ENCODE measurements around the gene ACTN1. TPM values are rescaled to one million over a fixed set of nuclear protein-coding genes. Genes with fewer than 3 reads are reported as not detected.

The ACTN1 gene
- total RNA-seq, 2 experiments from 2014 or later: 51.4 to 56.1 TPM

- DNase-seq: no peak
- no peak overlapping the region for H3K27ac Mint-ChIP-seq
- CTCF ChIA-PET: interaction anchor here (1.2 kb wide), 1 partner anchor 20 kb away, joined by 6 read pairs; no protein-coding TSS in a partner anchor
- no peak overlapping the region for H3K4me3 Mint-ChIP-seq
- H3K4me1 Mint-ChIP-seq (ENCODE audit: low read depth): peaks cover 53% of the 10 kb centered on the region
- peaks cover 7% of the 10 kb centered on the region for H3K9me3 Mint-ChIP-seq (ENCODE audit: insufficient read depth)
- no peak for ATAC-seq
- H3K36me3 Mint-ChIP-seq (ENCODE audit: low read depth): peaks cover 20% of the 10 kb centered on the region
- no peaks in the 10 kb centered on the region for H3K27me3 Mint-ChIP-seq (ENCODE audit: low read depth)
- POLR2A ChIA-PET: no interaction called here
Observed at GRCh38 chr14:68931063-68931462, 48.0 kb downstream of the ACTN1 start.

- Mint-ChIP-seq H3K36me3 (ENCODE audit: low read depth) (peaks cover 31% of the 10 kb centered on the region), H3K9me3 (ENCODE audit: insufficient read depth) (peaks cover 13% of the 10 kb centered on the region), H3K27ac (peak overlapping the region; percentile 22), H3K27me3 (ENCODE audit: low read depth) (no peaks in the 10 kb centered on the region), H3K4me3 (no peak overlapping the region), H3K4me1 (ENCODE audit: low read depth) (peaks cover 57% of the 10 kb centered on the region)
- ATAC-seq (no peak), DNase-seq (no peak)
- ChIA-PET CTCF (interaction anchor here (7.2 kb wide), 1 partner anchor 19 kb away, joined by 81 read pairs; no protein-coding TSS in a partner anchor), POLR2A (no interaction called here)
Observed at GRCh38 chr14:68929623-68930307, 49.3 kb downstream of the ACTN1 start.

GRCh38 chr14:68928770-68929550 is 50.1 kb downstream of the ACTN1 start:
- peaks cover 36% of the 10 kb centered on the region for H3K36me3 Mint-ChIP-seq (ENCODE audit: low read depth)
- DNase-seq: peak; percentile 38
- peak; percentile 52 for ATAC-seq
- H3K4me1 Mint-ChIP-seq (ENCODE audit: low read depth): peaks cover 63% of the 10 kb centered on the region
- H3K9me3 Mint-ChIP-seq (ENCODE audit: insufficient read depth): peaks cover 13% of the 10 kb centered on the region
- CTCF ChIA-PET: interaction anchor here (0.6 to 7.2 kb wide), 5 partner anchors 10 to 173 kb away, joined by 3 to 81 read pairs (median 4); no protein-coding TSS in a partner anchor
- POLR2A ChIA-PET: interaction anchor here (0.6 to 1.4 kb wide), 6 partner anchors 9 to 30 kb away, joined by 3 to 5 read pairs (median 3); no protein-coding TSS in a partner anchor
- peak overlapping the region; percentile 62 for H3K4me3 Mint-ChIP-seq
- H3K27ac Mint-ChIP-seq: peak overlapping the region; percentile 93
- no peaks in the 10 kb centered on the region for H3K27me3 Mint-ChIP-seq (ENCODE audit: low read depth)

GRCh38 chr14:68927956-68928675 is 51.0 kb downstream of the ACTN1 start:
- H3K36me3 Mint-ChIP-seq (ENCODE audit: low read depth): peaks cover 41% of the 10 kb centered on the region
- DNase-seq: peak; percentile 55
- POLR2A ChIA-PET: interaction anchor here (0.6 to 1.4 kb wide), 5 partner anchors 10 to 31 kb away, joined by 3 to 5 read pairs (median 3); no protein-coding TSS in a partner anchor
- H3K27ac Mint-ChIP-seq: peak overlapping the region; percentile 93
- peaks cover 13% of the 10 kb centered on the region for H3K9me3 Mint-ChIP-seq (ENCODE audit: insufficient read depth)
- peak overlapping the region; percentile 62 for H3K4me3 Mint-ChIP-seq
- no peaks in the 10 kb centered on the region for H3K27me3 Mint-ChIP-seq (ENCODE audit: low read depth)
- peaks cover 69% of the 10 kb centered on the region for H3K4me1 Mint-ChIP-seq (ENCODE audit: low read depth)
- CTCF ChIA-PET: interaction anchor here (0.6 to 7.2 kb wide), 5 partner anchors 10 to 173 kb away, joined by 3 to 81 read pairs (median 4); no protein-coding TSS in a partner anchor
- ATAC-seq: peak; percentile 68

GRCh38 chr14:68927089-68927488 is 52.0 kb downstream of the ACTN1 start:
- Mint-ChIP-seq H3K27ac (peak overlapping the region; percentile 69), H3K4me1 (ENCODE audit: low read depth) (peaks cover 74% of the 10 kb centered on the region), H3K36me3 (ENCODE audit: low read depth) (peaks cover 44% of the 10 kb centered on the region), H3K9me3 (ENCODE audit: insufficient read depth) (peaks cover 13% of the 10 kb centered on the region), H3K27me3 (ENCODE audit: low read depth) (no peaks in the 10 kb centered on the region), H3K4me3 (no peak overlapping the region)
- DNase-seq (no peak), ATAC-seq (no peak)
- CTCF ChIA-PET: interaction anchor here (0.5 to 7.2 kb wide), 12 partner anchors 8 to 64 kb away, joined by 3 to 81 read pairs (median 7); no protein-coding TSS in a partner anchor
- POLR2A ChIA-PET: interaction anchor here (1.2 kb wide), 1 partner anchor 11 kb away, joined by 3 read pairs; no protein-coding TSS in a partner anchor

GRCh38 chr14:68926236-68926635 is 52.9 kb downstream of the ACTN1 start:
- peaks cover 13% of the 10 kb centered on the region for H3K9me3 Mint-ChIP-seq (ENCODE audit: insufficient read depth)
- H3K4me1 Mint-ChIP-seq (ENCODE audit: low read depth): peaks cover 68% of the 10 kb centered on the region
- DNase-seq: peak; percentile 36
- ChIA-PET POLR2A (interaction anchor here (1.2 kb wide), 1 partner anchor 12 kb away, joined by 3 read pairs; no protein-coding TSS in a partner anchor), CTCF (interaction anchor here (0.6 to 7.2 kb wide), 15 partner anchors 9 to 1377 kb away, joined by 3 to 81 read pairs (median 6); no protein-coding TSS in a partner anchor)
- H3K36me3 Mint-ChIP-seq (ENCODE audit: low read depth): peaks cover 44% of the 10 kb centered on the region
- H3K4me3 Mint-ChIP-seq: no peak overlapping the region
- H3K27me3 Mint-ChIP-seq (ENCODE audit: low read depth): no peaks in the 10 kb centered on the region
- no peak for ATAC-seq
- H3K27ac Mint-ChIP-seq: peak overlapping the region; percentile 54

GRCh38 chr14:68925373-68925772 is 53.7 kb downstream of the ACTN1 start:
- H3K4me3 Mint-ChIP-seq: no peak overlapping the region
- ChIA-PET CTCF (interaction anchor here (0.7 to 7.2 kb wide), 9 partner anchors 9 to 132 kb away, joined by 3 to 81 read pairs (median 8); no protein-coding TSS in a partner anchor), POLR2A (interaction anchor here (0.9 kb wide), 1 partner anchor 12 kb away, joined by 3 read pairs; no protein-coding TSS in a partner anchor)
- peaks cover 66% of the 10 kb centered on the region for H3K4me1 Mint-ChIP-seq (ENCODE audit: low read depth)
- H3K36me3 Mint-ChIP-seq (ENCODE audit: low read depth): peaks cover 50% of the 10 kb centered on the region
- no peak overlapping the region for H3K27ac Mint-ChIP-seq
- DNase-seq: no peak
- H3K9me3 Mint-ChIP-seq (ENCODE audit: insufficient read depth): peaks cover 13% of the 10 kb centered on the region
- no peaks in the 10 kb centered on the region for H3K27me3 Mint-ChIP-seq (ENCODE audit: low read depth)
- ATAC-seq: no peak

- Mint-ChIP-seq H3K27me3 (ENCODE audit: low read depth) (no peaks in the 10 kb centered on the region), H3K27ac (peak overlapping the region; percentile 56), H3K36me3 (ENCODE audit: low read depth) (peaks cover 56% of the 10 kb centered on the region), H3K4me1 (ENCODE audit: low read depth) (peaks cover 59% of the 10 kb centered on the region), H3K9me3 (ENCODE audit: insufficient read depth) (peaks cover 13% of the 10 kb centered on the region), H3K4me3 (no peak overlapping the region)
- DNase-seq: no peak
- ATAC-seq: no peak
- ChIA-PET CTCF (interaction anchor here (0.8 to 7.2 kb wide), 12 partner anchors 10 to 178 kb away, joined by 3 to 81 read pairs (median 4); no protein-coding TSS in a partner anchor), POLR2A (interaction anchor here (0.6 to 1.0 kb wide), 4 partner anchors 13 to 570 kb away, joined by 3 to 5 read pairs (median 3); no protein-coding TSS in a partner anchor)
Observed at GRCh38 chr14:68924186-68925158, 54.6 kb downstream of the ACTN1 start.

GRCh38 chr14:68922886-68923285 is 56.2 kb downstream of the ACTN1 start:
- no peak for ATAC-seq
- H3K27ac Mint-ChIP-seq: peak overlapping the region; percentile 6
- peaks cover 13% of the 10 kb centered on the region for H3K9me3 Mint-ChIP-seq (ENCODE audit: insufficient read depth)
- H3K4me3 Mint-ChIP-seq: no peak overlapping the region
- POLR2A ChIA-PET: no interaction called here
- H3K36me3 Mint-ChIP-seq (ENCODE audit: low read depth): peaks cover 62% of the 10 kb centered on the region
- no peaks in the 10 kb centered on the region for H3K27me3 Mint-ChIP-seq (ENCODE audit: low read depth)
- H3K4me1 Mint-ChIP-seq (ENCODE audit: low read depth): peaks cover 49% of the 10 kb centered on the region
- DNase-seq: no peak
- CTCF ChIA-PET: interaction anchor here (0.6 to 7.2 kb wide), 3 partner anchors 12 to 265 kb away, joined by 3 to 81 read pairs (median 6); no protein-coding TSS in a partner anchor

GRCh38 chr14:68922201-68922621 is 56.9 kb downstream of the ACTN1 start:
- ATAC-seq (no peak), DNase-seq (no peak)
- Mint-ChIP-seq H3K27me3 (ENCODE audit: low read depth) (no peaks in the 10 kb centered on the region), H3K36me3 (ENCODE audit: low read depth) (peaks cover 63% of the 10 kb centered on the region), H3K27ac (no peak overlapping the region), H3K9me3 (ENCODE audit: insufficient read depth) (peaks cover 13% of the 10 kb centered on the region), H3K4me1 (ENCODE audit: low read depth) (peaks cover 44% of the 10 kb centered on the region), H3K4me3 (no peak overlapping the region)
- ChIA-PET CTCF (interaction anchor here (1.3 to 7.2 kb wide), 3 partner anchors 11 to 185 kb away, joined by 5 to 81 read pairs (median 6); no protein-coding TSS in a partner anchor), POLR2A (no interaction called here)

All from activated CD8-positive, alpha-beta T cell treated with anti-CD3 and anti-CD28 coated beads, Interleukin-2, amount 10 ng/mL, durations not matched to agents 7 days and 5 days (primary cell).